PC-9 (cell line): ENCODE measurements around the gene SCT. TPM values are rescaled to one million over a fixed set of nuclear protein-coding genes. Genes with fewer than 3 reads are reported as not detected.

Experiments used
- BruUV-seq: library from RNA; stranded (reverse); fragments of 400-500 nt; replicated peaks from 2 replicates; lab custom pipeline; 2021; lab: Mats Ljungman, UMichigan
- CTCF ChIA-PET: fragments of 300-600 bp; sonication (Branson Sonifier 250); formaldehyde crosslinking; loops from one replicate; lab custom pipeline; 2022; ENCODE audit warnings: antibody characterized with exemption; lab: Charles Lee
- POLR2A ChIA-PET: fragments of 300-600 bp; sonication (Branson Sonifier 250); formaldehyde crosslinking; loops from one replicate; lab custom pipeline; 2022; ENCODE audit warnings: antibody characterized with exemption; ENCODE audit not compliant: unreplicated experiment; lab: Charles Lee
- DNase-seq, 2 experiments: peaks; one replicate each; pipeline versions ENCODE4 v3.0.0 to v3.0.0-alpha.2; 2015 to 2022; ENCODE audit warnings: mixed read lengths in 1 of 2
- H2AFZ ChIP-seq: fragments of 200-600 bp; sonication (generic); 2 replicates; pipeline ENCODE4 v1.8.1; 2017; ENCODE audit warnings: antibody characterized with exemption
- H3F3A ChIP-seq: fragments of 200-600 bp; sonication (generic); 2 replicates; pipeline ENCODE4 v1.8.1; 2017; ENCODE audit warnings: antibody characterized with exemption, mild to moderate bottlenecking, low read depth; ENCODE audit not compliant: insufficient read depth
- H3K27ac ChIP-seq: fragments of 200-600 bp; sonication (generic); 2 replicates; pipeline ENCODE4 v1.6.1; 2016; ENCODE audit warnings: mixed run types
- H3K27me3 ChIP-seq: fragments of 200-600 bp; sonication (generic); 2 replicates; pipeline ENCODE4 v1.6.1; 2016; ENCODE audit warnings: low read depth, mixed run types; ENCODE audit not compliant: insufficient read depth
- H3K36me3 ChIP-seq: fragments of 200-600 bp; sonication (generic); 2 replicates; pipeline ENCODE4 v1.6.1; 2016; ENCODE audit warnings: low read depth, mixed run types
- H3K4me1 ChIP-seq: fragments of 200-600 bp; sonication (generic); replicated peaks from 2 replicates; pipeline ENCODE4 v1.6.1; 2016; ENCODE audit warnings: mixed run types; ENCODE audit not compliant: insufficient read depth
- H3K4me2 ChIP-seq: fragments of 200-600 bp; sonication (generic); 2 replicates; pipeline ENCODE4 v1.6.1; 2017; ENCODE audit warnings: mixed run types
- H3K4me3 ChIP-seq: fragments of 200-600 bp; sonication (generic); 2 replicates; pipeline ENCODE4 v1.6.1; 2016; ENCODE audit warnings: mixed run types
- H3K79me2 ChIP-seq: fragments of 200-600 bp; sonication (generic); 2 replicates; pipeline ENCODE4 v1.6.1; 2017; ENCODE audit warnings: low read depth, mixed run types
- H3K9me2 ChIP-seq: fragments of 200-600 bp; sonication (generic); 2 replicates; pipeline ENCODE4 v1.8.1; 2017; ENCODE audit warnings: mild to moderate bottlenecking; ENCODE audit not compliant: insufficient read depth
- H3K9me3 ChIP-seq: fragments of 200-600 bp; sonication (generic); 2 replicates; pipeline ENCODE4 v1.8.1; 2016; ENCODE audit warnings: low read depth; ENCODE audit not compliant: insufficient read depth
- H4K20me1 ChIP-seq: fragments of 200-600 bp; sonication (generic); 2 replicates; pipeline ENCODE4 v1.8.1; 2017; ENCODE audit not compliant: insufficient read depth
- CTCF ChIP-seq: fragments of 200-600 bp; sonication (generic); conservative IDR thresholded peaks from 2 replicates; pipeline ENCODE4 v1.6.1; 2017; ENCODE audit warnings: mixed run types, antibody characterized with exemption, mild to moderate bottlenecking, moderate library complexity
- EZH2 ChIP-seq: fragments of 200-600 bp; sonication (generic); IDR thresholded peaks from 2 replicates; pipeline ENCODE4 v1.8.0; 2017; ENCODE audit warnings: antibody characterized with exemption, low read depth
- intact Hi-C: fragments of 100-400 bp; cut with micrococcal nuclease; formaldehyde crosslinking; loops from one replicate; pipeline ENCODE4 v1.10.0; 2022; ENCODE audit not compliant: unreplicated experiment
- total RNA-seq: library from RNA; stranded (reverse); gene quantifications from 2 replicates; pipeline ENCODE4 v1.2.3, GENCODE V29; 2021

The SCT gene
- total RNA-seq, 1 experiment from 2014 or later = not detected

GRCh38 chr11:638631-639331, 11.8 kb upstream of the SCT start:
- H3K9me2 ChIP-seq = no peaks in the 10 kb centered on the region
- no peak for DNase-seq
- no peak overlapping the region for H3K4me2 ChIP-seq
- H3F3A ChIP-seq = peaks cover 10% of the 10 kb centered on the region; the same call in 1 of the 2 replicates
- TF ChIP-seq EZH2 (no peak), CTCF (no peak)
- no peak overlapping the region for H2AFZ ChIP-seq
- intact Hi-C loops = no loop called here
- BruUV-seq = no TSS peak
- H3K4me1 ChIP-seq = no peaks in the 10 kb centered on the region
- H3K27me3 ChIP-seq = no peaks in the 10 kb centered on the region
- H3K27ac ChIP-seq = no peak overlapping the region
- no peaks in the 10 kb centered on the region for H4K20me1 ChIP-seq
- no peaks in the 10 kb centered on the region for H3K9me3 ChIP-seq
- CTCF ChIA-PET = no interaction called here
- no peaks in the 10 kb centered on the region for H3K36me3 ChIP-seq
- POLR2A ChIA-PET = no interaction called here
- H3K79me2 ChIP-seq = no peaks in the 10 kb centered on the region
- no peak overlapping the region for H3K4me3 ChIP-seq

GRCh38 chr11:637593-638521, 10.9 kb upstream of the SCT start:
- Histone ChIP-seq H3K4me2 (no peak overlapping the region), H3K27ac (no peak overlapping the region)
- POLR2A ChIA-PET = no interaction called here

GRCh38 chr11:637333-637592, 10.3 kb upstream of the SCT start:
- H3K27ac ChIP-seq = no peak overlapping the region
- no peaks in the 10 kb centered on the region for H3K36me3 ChIP-seq
- H3K4me3 ChIP-seq = no peak overlapping the region
- H4K20me1 ChIP-seq = no peaks in the 10 kb centered on the region
- DNase-seq = no peak
- H3K79me2 ChIP-seq = no peaks in the 10 kb centered on the region
- POLR2A ChIA-PET = no interaction called here
- H2AFZ ChIP-seq = no peak overlapping the region
- TF ChIP-seq EZH2 (no peak), CTCF (no peak)
- H3K27me3 ChIP-seq = no peaks in the 10 kb centered on the region
- H3F3A ChIP-seq = peaks cover 6% of the 10 kb centered on the region; the same call in 1 of the 2 replicates
- intact Hi-C loops = no loop called here
- no peaks in the 10 kb centered on the region for H3K4me1 ChIP-seq
- CTCF ChIA-PET = no interaction called here
- no TSS peak for BruUV-seq
- H3K4me2 ChIP-seq = no peak overlapping the region
- H3K9me3 ChIP-seq = no peaks in the 10 kb centered on the region
- H3K9me2 ChIP-seq = no peaks in the 10 kb centered on the region

More at GRCh38 chr11:637593-638521, 10.9 kb upstream of the SCT start:
- Histone ChIP-seq H3K9me3 (no peaks in the 10 kb centered on the region), H3K4me1 (no peaks in the 10 kb centered on the region), H3K4me3 (no peak overlapping the region), H3F3A (peaks cover 6% of the 10 kb centered on the region; the same call in 1 of the 2 replicates), H4K20me1 (no peaks in the 10 kb centered on the region), H3K36me3 (no peaks in the 10 kb centered on the region), H3K27me3 (no peaks in the 10 kb centered on the region), H2AFZ (no peak overlapping the region), H3K79me2 (no peaks in the 10 kb centered on the region), H3K9me2 (no peaks in the 10 kb centered on the region)
- CTCF ChIA-PET = no interaction called here
- no peak for DNase-seq
- TF ChIP-seq EZH2 (no peak), CTCF (no peak)
- BruUV-seq = no TSS peak
- intact Hi-C loops = no loop called here
